NCI-H82 treated with DMSO at 0.1 percent for 48 hours (cell line): ENCODE measurements around the gene SLC35F3.

ENCODE experiments used
- DNase-seq: peaks from one replicate; lab custom pipeline; 2025; ENCODE audit not compliant: unreplicated experiment; lab: John Stamatoyannopoulos, UW

Gene SLC35F3

GRCh38 chr1:234218078-234218477, 313.6 kb downstream of the SLC35F3 start:
- no peak for DNase-seq

GRCh38 chr1:234219711-234220110, 315.2 kb downstream of the SLC35F3 start:
- DNase-seq, result no peak

- DNase-seq, result peak; percentile 95
Observed at GRCh38 chr1:234221601-234222000, 317.1 kb downstream of the SLC35F3 start.

- DNase-seq, result no peak
Observed at GRCh38 chr1:234222561-234223280, 318.2 kb downstream of the SLC35F3 start.

- no peak for DNase-seq
Observed at GRCh38 chr1:234226113-234226818, 321.8 kb downstream of the SLC35F3 start.

GRCh38 chr1:234226819-234227165, 322.3 kb downstream of the SLC35F3 start:
- no peak for DNase-seq

- no peak for DNase-seq
Observed at GRCh38 chr1:234229581-234230387, 325.3 kb downstream of the SLC35F3 start.

- DNase-seq, result no peak
Observed at GRCh38 chr1:234230414-234230862, 326.0 kb downstream of the SLC35F3 start.

GRCh38 chr1:234231061-234231892, 326.8 kb downstream of the SLC35F3 start:
- no peak for DNase-seq

- no peak for DNase-seq
Observed at GRCh38 chr1:234231893-234232276, 327.4 kb downstream of the SLC35F3 start.

- DNase-seq, result no peak
Observed at GRCh38 chr1:234234199-234234598, 329.7 kb downstream of the SLC35F3 start.

- no peak for DNase-seq
Observed at GRCh38 chr1:234235434-234235881, 331.0 kb downstream of the SLC35F3 start.

- DNase-seq, result no peak
Observed at GRCh38 chr1:234237393-234237792, 332.9 kb downstream of the SLC35F3 start.

GRCh38 chr1:234238060-234238459, 333.6 kb downstream of the SLC35F3 start:
- DNase-seq, result no peak

GRCh38 chr1:234239515-234239914, 335.0 kb downstream of the SLC35F3 start:
- DNase-seq, result no peak

GRCh38 chr1:234239936-234240335, 335.5 kb downstream of the SLC35F3 start:
- no peak for DNase-seq

- DNase-seq, result no peak
Observed at GRCh38 chr1:234240680-234241079, 336.2 kb downstream of the SLC35F3 start.

- DNase-seq, result no peak
Observed at GRCh38 chr1:234241941-234242490, 337.5 kb downstream of the SLC35F3 start.

GRCh38 chr1:234243521-234244260, 339.2 kb downstream of the SLC35F3 start:
- no peak for DNase-seq

GRCh38 chr1:234244482-234244881, 340.0 kb downstream of the SLC35F3 start:
- no peak for DNase-seq
